Stimulated activated CD4-positive, alpha-beta T cell treated with anti-CD3 and anti-CD28 coated beads, Interleukin-4, amount 100 ng/mL, for 24 hours (primary cell): ENCODE results near the gene TSN.
"Not testable (repeated sequence)": the region's sequence is repeated elsewhere in the genome, so short reads cannot be mapped to it uniquely, and the experiment has no call there.

Experiments used
- DNase-seq: peaks from one replicate; pipeline ENCODE4 v3.0.0-alpha.2; 2020

Gene TSN

GRCh38 chr2:121804997-121805765 is 49.7 kb downstream of the TSN start:
- no peak for DNase-seq

- DNase-seq, result no peak
Observed at GRCh38 chr2:121805766-121806143, 50.3 kb downstream of the TSN start.

GRCh38 chr2:121807771-121808170 is 52.3 kb downstream of the TSN start:
- not testable (repeated sequence) for DNase-seq

GRCh38 chr2:121809607-121810006 is 54.2 kb downstream of the TSN start:
- DNase-seq, result no peak

DNA sequence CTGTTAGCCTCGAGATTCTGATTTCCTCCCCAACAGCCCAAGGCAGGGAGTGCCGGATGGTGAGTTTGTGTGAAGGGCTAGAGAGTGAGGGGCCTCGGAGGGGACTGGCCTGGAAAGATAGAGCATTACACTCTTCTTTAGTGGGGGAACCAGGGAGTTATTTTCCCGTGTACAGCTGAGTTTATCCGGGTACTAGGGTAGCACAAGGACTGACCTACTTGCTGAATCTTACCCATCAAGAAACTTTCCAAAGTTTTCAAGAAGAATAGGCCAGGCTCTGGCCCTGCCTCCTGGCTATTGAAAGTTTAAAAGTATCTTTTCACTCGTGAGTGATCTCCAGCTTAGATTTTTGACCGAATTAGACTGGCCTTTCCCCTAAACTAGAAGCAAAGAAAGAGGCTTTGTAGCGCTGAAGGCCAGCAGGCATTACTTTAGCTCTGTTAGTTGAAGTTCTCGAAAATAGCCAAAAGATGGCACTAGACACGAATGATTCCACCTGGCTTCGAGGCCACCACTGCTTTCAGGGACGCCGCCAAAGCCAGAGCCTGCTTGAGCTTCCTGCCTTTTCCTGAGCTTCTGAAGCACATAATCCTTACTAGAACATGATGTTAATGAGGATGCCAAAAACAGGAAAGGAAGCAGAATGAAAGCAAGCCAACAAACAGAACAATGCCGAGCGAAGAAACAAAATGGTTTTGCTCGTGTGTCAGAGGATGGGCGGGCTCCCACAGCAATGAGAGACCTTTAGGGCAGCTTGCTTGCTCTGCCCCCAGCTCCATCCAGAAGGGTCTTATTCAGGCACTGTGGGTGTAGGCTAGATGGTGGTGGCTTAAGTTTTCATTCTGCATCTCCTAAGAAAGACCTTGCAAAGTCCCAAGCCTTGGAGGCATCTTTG is 55.8 kb downstream of the TSN start:
- no peak for DNase-seq

DNA sequence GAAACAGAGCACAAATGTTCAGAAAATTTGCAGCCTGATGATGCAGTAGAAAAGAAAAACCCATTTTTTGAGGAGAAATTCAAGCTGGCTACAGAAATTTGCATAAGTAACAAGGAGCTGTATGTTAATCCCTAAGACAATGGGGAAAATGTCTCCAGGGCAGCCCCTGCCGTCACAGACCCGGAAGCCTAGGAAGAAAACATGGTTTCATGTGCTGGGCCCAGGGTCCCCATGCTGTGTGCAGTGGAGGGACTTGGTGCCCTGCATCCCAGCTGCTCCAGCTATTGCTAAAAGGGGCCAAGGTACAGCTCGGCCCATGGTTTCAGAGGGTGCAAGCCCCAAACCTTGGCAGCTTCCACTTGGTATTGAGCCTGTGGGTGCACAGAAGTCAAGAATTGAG is 57.6 kb downstream of the TSN start:
- not testable (repeated sequence) for DNase-seq

- DNase-seq, result no peak
Observed at GRCh38 chr2:121815216-121815615, 59.8 kb downstream of the TSN start.

GRCh38 chr2:121816797-121817196 is 61.3 kb downstream of the TSN start:
- DNase-seq, result no peak

- not testable (repeated sequence) for DNase-seq
Observed at GRCh38 chr2:121817304-121817703, 61.9 kb downstream of the TSN start.
